Stimulated activated effector memory CD8-positive, alpha-beta T cell treated with anti-CD3 and anti-CD28 coated beads, Interleukin-12 subunit alpha, Interleukin-12 subunit beta, amount 100 ng/mL, for 72 hours (primary cell): Measurements from ENCODE around the gene MRPL9.

ENCODE experiments used
- ATAC-seq: fragments of 150-1000 bp; cut with Tn5 transposase; 2 replicates; pipeline ENCODE4 v1.10.0; 2021
- DNase-seq, 2 donors: peaks; one replicate each; pipeline ENCODE4 v3.0.0; 2021 to 2022; ENCODE audit warnings: low spot score in 2 of 2
- H3K27ac Mint-ChIP-seq: one replicate; pipeline ENCODE4 v1.8.0; 2022; ENCODE audit warnings: mild to moderate bottlenecking, mixed read lengths
- H3K36me3 Mint-ChIP-seq: one replicate; pipeline ENCODE4 v1.8.0; 2022; ENCODE audit warnings: mild to moderate bottlenecking, mixed read lengths
- H3K4me1 Mint-ChIP-seq: one replicate; pipeline ENCODE4 v1.8.0; 2022; ENCODE audit warnings: mixed read lengths
- H3K4me3 Mint-ChIP-seq: one replicate; pipeline ENCODE4 v1.8.0; 2022; ENCODE audit warnings: mild to moderate bottlenecking, mixed read lengths
- H3K9me3 Mint-ChIP-seq: one replicate; pipeline ENCODE4 v1.8.0; 2022; ENCODE audit warnings: mixed read lengths

Gene MRPL9

DNA sequence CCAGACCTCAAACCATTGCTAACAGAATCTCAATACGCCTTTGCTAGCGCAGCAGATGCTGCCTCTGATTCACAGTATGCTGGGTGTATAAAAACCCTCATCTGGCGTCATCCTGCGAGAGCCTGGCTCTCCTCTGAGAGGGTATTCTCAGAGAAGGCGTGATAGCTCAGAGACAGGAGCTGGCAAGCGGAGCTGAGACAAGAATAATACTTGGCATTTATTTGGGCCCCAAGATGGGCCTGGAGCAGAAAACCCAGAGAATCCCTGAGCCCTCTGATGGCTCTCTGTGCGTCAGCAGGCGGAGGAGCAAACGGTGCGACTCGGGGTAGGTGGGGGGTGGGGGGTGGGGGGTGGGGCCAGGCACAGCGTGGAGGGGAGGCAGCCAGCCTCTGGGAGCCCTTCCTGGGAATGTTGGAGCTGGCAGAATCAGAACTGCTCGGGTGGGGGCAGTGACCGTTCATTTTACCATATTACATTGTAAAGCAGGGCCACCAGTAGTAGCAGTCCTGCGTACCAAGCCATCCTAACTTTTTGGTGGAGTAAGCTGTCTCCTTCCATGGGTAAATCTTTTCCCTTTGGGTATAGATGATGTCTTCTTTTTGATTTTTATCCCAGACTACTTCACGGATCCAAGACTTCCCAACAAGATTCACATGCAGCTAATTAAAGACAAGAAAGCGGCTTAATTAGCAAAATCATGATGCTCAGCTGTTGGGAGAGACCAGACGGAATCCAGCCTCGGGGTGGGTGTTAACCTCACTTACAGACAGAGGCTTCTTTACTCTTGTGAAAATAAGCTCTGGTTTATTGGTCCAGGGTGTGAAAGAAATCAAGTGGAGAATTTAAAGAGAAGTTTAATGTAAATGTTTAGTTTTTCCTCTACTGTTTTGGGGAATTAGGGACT, 34.9 kb downstream of the MRPL9 start:
- Mint-ChIP-seq H3K9me3 (no peaks in the 10 kb centered on the region), H3K4me1 (no peaks in the 10 kb centered on the region), H3K4me3 (no peak overlapping the region), H3K27ac (no peak overlapping the region), H3K36me3 (no peaks in the 10 kb centered on the region)
- no peak for ATAC-seq
- DNase-seq: no peak

- Mint-ChIP-seq H3K4me3 (no peak overlapping the region), H3K4me1 (peaks cover 20% of the 10 kb centered on the region), H3K9me3 (no peaks in the 10 kb centered on the region), H3K36me3 (no peaks in the 10 kb centered on the region), H3K27ac (no peak overlapping the region)
- ATAC-seq (no peak), DNase-seq (no peak)
Observed at GRCh38 chr1:151723726-151724370, 39.4 kb downstream of the MRPL9 start.

DNA sequence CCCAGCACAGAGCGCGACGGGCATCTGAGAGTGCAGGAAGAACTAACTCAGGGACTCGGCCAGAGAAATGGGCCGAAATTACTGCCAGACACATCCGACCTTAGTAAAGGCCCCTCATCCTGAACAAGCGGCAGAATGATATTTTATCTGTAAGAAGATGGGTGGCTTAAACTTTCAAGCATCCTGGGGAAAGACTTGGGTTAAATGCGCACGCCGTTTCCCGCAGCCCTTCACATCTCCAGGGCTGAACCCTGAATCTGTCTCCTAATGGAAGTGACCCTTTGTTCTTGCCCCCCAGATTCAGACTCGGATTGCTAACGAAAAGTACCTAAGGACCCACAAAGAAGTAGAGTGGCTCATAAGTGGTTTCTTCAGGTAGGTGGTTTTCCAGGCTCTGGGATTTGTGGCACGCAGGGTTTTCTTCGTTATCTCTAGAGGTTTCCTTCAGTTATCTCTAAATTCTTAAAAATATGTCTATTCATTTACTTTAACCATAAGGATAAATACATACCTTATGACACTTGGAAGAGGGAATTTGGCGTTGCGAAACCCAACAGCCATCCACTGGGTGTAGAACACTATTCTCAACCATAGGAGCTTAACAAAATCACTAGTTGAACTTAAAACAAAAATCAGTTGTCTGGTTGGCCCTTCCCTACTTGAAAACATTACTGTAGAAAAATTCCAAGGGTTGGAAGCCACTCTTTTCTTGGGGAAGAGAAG, 41.3 kb downstream of the MRPL9 start:
- H3K27ac Mint-ChIP-seq: no peak overlapping the region
- H3K4me3 Mint-ChIP-seq: peak overlapping the region; percentile 66

GRCh38 chr1:151720974-151721787, 42.1 kb downstream of the MRPL9 start, which contains the start of gene RIIAD1:
Gene RIIAD1 (plus strand): TSS chr1:151721522. CDS start chr1:151721537, 15 bp downstream.
- H3K27ac Mint-ChIP-seq: no peak within 1 kb of the TSS

More for the DNA sequence above, 41.3 kb downstream of the MRPL9 start:
- H3K36me3 Mint-ChIP-seq: peaks cover 3% of the 10 kb centered on the region
- DNase-seq (no peak), ATAC-seq (no peak)
- H3K4me1 Mint-ChIP-seq: peaks cover 29% of the 10 kb centered on the region
- no peaks in the 10 kb centered on the region for H3K9me3 Mint-ChIP-seq

DNA sequence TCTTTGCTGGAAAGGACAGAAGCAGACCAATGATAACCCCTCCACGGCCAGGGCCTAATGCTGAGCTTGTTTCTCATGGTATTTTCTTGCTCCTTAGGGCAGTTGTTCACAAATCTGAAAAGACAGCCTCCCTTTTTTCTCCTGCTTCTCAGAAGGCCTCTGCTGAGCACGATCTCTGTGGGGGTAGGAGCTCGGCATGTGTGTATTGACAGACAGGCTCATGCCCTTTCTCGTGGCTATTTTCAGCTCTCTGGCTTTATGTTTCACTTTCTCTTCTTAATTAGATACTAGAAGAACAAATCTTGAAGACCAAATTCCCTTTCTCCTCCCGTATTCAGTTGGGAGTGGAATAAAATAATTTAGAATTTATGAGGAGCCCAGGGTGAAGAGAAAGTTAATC, 42.7 kb downstream of the MRPL9 start:
- ATAC-seq (peak; percentile 34), DNase-seq (no peak)
- Mint-ChIP-seq H3K27ac (no peak overlapping the region), H3K4me1 (peaks cover 39% of the 10 kb centered on the region), H3K36me3 (peaks cover 6% of the 10 kb centered on the region), H3K4me3 (peak overlapping the region; percentile 66), H3K9me3 (no peaks in the 10 kb centered on the region)

More at GRCh38 chr1:151720974-151721787, 42.1 kb downstream of the MRPL9 start, which contains the start of gene RIIAD1:
- DNase-seq (no peak), ATAC-seq (peak; percentile 85)
- peaks cover 35% of the 10 kb centered on the region for H3K4me1 Mint-ChIP-seq
- peaks cover 6% of the 10 kb centered on the region for H3K36me3 Mint-ChIP-seq
- H3K4me3 Mint-ChIP-seq: peak within 1 kb of the TSS; percentile 66
- H3K9me3 Mint-ChIP-seq: no peaks in the 10 kb centered on the region

GRCh38 chr1:151720125-151720524, 43.2 kb downstream of the MRPL9 start:
- DNase-seq (no peak), ATAC-seq (no peak)
- peaks cover 39% of the 10 kb centered on the region for H3K4me1 Mint-ChIP-seq
- H3K4me3 Mint-ChIP-seq: peak overlapping the region; percentile 66
- H3K36me3 Mint-ChIP-seq: peaks cover 6% of the 10 kb centered on the region
- no peak overlapping the region for H3K27ac Mint-ChIP-seq
- no peaks in the 10 kb centered on the region for H3K9me3 Mint-ChIP-seq

DNA sequence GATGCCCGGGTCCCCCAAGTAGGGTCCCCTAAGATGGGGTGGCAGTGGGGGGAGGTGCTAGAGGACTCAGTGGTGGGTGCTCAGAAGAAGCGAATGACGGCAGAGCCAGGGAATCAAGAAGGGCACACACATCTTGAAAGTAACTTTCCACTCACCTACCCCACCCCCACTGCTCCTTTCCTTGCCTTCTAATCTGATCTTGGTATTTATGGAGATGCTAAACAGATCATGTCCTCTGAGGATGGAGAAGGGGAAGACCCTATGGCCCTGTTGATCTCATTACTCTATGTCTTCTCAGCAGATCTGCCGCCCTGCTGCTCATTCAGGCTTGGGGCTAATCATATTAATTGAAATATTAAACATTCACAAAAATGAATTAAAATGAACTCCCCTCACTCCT, 44.6 kb downstream of the MRPL9 start:
- no peak for ATAC-seq
- H3K4me1 Mint-ChIP-seq: peaks cover 39% of the 10 kb centered on the region
- DNase-seq: no peak
- H3K9me3 Mint-ChIP-seq: no peaks in the 10 kb centered on the region
- H3K4me3 Mint-ChIP-seq: no peak overlapping the region
- peaks cover 6% of the 10 kb centered on the region for H3K36me3 Mint-ChIP-seq
- no peak overlapping the region for H3K27ac Mint-ChIP-seq

DNA sequence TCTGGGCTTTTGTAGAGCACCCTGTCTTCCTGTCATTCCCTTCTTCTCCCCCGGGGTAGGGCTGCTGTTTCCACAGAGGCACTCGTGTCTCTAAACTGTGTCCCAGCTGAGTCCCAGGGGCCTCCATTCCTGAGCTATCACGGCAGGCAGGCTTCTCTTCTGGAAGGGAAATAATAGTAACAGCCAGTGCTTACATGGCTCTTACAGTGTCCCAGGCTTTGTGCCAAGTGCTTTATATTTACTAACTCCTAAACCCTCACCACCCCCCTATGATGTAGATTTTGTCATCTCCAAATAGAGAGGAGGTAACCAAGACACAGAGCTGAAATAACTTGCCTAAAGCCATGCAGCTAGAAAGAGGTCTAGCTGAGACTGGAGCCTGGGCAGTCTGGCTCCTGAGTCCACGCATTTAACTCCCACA, 45.3 kb downstream of the MRPL9 start:
- ATAC-seq (no peak), DNase-seq (no peak)
- H3K36me3 Mint-ChIP-seq: peaks cover 6% of the 10 kb centered on the region
- peaks cover 39% of the 10 kb centered on the region for H3K4me1 Mint-ChIP-seq
- H3K27ac Mint-ChIP-seq: no peak overlapping the region
- H3K9me3 Mint-ChIP-seq: no peaks in the 10 kb centered on the region
- H3K4me3 Mint-ChIP-seq: peak overlapping the region; percentile 76

DNA sequence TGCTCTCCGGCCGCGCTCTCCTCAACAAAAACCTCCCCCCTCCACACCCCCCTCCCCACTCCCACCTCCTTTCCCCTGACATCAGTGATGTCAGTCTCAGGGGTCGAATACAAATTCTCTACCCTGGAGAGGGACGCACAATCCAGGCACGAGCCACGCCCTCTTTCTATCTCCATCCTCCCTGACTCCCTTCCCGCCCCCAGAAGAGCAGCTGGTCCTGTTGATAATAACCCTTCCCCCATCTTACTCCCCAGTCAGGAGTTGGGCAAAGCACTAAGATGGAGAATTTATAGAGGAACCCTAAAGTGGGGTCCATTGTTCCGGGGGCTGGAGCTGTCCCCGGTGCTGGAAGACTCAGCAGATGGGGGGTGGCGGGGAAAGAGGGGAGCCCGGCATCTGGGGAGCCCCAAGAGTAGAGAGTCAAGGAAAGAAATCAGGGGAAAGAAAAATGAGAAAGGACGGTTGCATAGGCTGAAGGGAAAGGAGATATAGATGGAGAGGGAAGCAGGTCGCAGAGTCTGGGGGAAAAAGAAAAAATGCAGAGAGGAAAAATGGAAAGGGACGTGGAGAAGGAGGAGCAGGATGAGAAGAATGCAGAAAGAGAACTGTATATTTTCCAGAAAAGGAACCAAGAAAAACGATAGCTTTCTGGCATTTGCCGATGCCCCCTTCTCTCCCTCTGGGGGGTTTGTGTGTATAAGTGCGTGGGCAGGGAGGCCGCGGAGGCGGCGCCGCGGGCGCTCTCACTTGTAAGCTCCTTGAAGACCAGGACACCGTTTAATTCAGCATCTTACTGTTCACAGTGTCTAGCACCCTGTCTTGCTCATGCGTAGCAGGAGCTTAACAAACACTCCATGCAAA, 46.3 kb downstream of the MRPL9 start, which contains the start of gene CELF3:
CELF3 (minus strand) TSS at position 33 of the 861 bp plus-strand sequence. CDS start 783 bp downstream, outside the sequence.
- no peak for DNase-seq
- H3K27ac Mint-ChIP-seq: no peak within 1 kb of the TSS
- H3K36me3 Mint-ChIP-seq: peaks cover 6% of the 10 kb centered on the region
- no peak for ATAC-seq
- H3K4me3 Mint-ChIP-seq: peak within 1 kb of the TSS; percentile 76
- H3K4me1 Mint-ChIP-seq: peaks cover 39% of the 10 kb centered on the region
- no peaks in the 10 kb centered on the region for H3K9me3 Mint-ChIP-seq

DNA sequence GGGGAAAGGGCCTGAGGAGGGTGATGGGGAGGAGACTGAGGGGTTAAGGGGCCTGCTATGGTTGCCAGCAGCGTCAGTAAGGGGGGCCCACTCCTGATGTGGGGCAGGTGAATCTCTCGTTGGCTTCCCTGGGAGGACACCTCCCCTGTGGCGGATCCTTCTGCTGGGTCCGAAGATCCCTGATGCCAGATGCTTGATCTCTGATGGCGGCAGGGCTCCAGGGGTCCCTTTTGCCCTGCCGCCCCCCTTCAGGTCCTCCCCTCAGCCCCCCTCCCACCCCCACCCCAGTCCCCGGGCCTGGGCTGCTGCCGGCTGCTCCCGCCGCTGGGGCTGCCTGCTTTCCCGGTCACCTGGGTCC, 46.9 kb downstream of the MRPL9 start:
- H3K36me3 Mint-ChIP-seq: peaks cover 6% of the 10 kb centered on the region
- no peak for ATAC-seq
- no peaks in the 10 kb centered on the region for H3K9me3 Mint-ChIP-seq
- H3K27ac Mint-ChIP-seq: no peak overlapping the region
- H3K4me1 Mint-ChIP-seq: peaks cover 34% of the 10 kb centered on the region
- peak overlapping the region; percentile 76 for H3K4me3 Mint-ChIP-seq
- no peak for DNase-seq

DNA sequence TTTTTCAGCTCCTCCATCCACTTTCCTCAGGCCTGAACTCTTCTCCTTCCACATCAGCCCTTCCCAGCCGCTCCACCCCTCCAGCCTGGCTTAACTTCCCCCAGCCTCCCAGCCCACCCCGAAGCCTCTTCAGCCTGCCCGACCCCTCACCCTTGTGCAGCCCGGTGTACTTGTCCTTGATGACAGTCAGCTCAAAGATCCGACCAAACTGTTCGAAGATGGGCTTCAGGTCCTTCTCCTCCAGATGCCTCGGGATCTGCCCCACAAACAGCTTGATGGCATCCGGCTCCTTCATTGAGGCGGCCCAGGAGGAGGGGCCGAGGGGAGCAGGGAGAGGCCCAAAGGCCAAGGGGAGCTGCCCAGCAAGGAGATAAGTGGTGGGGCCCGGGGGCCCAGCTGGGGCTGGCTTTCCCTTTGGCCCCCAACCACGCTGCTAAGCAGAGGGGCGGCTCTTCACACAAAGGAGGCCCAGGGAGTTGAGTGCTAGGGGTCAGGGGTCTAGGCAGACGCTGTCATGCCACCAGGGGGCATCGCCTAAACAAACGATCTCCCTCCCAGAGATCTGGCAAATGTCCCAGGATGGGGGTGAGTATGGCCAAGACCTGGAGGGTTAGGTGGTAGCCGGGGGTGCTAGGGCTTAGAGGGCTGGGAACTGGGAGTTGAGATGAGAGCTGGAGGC, 47.4 kb downstream of the MRPL9 start:
- Mint-ChIP-seq H3K4me3 (peak overlapping the region; percentile 76), H3K9me3 (no peaks in the 10 kb centered on the region), H3K36me3 (peaks cover 6% of the 10 kb centered on the region), H3K27ac (no peak overlapping the region), H3K4me1 (peaks cover 29% of the 10 kb centered on the region)
- ATAC-seq (no peak), DNase-seq (no peak)

DNA sequence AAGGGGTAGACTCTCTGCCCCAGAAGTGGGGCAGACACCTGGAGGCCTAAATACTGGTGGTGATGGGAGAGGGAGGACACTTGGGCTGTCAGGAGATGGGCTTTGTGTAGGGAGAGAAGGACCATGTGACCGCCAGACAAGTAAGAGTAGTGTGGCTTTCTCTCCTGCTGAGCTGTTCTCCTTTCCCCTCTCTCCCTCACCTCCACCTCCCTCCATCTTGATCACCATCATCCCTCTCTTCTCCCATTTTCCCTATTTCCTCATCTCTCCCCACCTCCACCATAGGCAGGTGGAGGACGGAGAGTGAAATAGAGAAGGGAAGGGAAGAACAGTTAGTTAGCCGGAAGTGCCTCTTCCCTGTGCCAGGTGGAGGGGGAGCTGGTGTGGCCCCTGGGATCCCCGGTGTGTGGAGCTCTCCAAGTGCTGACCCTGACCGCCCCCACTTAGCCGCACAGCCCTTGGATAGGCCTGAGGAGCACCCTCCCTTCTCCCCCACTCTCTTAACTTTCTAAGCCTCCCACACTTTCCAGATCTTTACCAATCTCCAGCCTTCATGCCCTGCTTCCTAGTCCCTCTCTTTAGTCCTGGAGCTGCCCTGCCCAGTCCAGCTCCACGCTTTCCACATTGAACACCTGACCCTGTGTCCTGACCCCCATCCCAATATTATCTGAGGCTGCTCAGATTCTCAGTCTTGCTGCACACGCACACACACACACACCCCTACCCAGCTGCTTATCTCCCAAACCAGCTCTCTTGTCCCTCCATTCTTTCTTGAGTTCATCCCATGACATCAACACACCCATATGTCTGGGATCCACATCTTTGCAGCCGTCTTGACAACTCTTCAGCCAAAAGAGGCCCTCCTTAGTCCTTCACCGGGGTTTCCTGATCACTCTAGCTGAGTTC, 48.2 kb downstream of the MRPL9 start:
- ATAC-seq (no peak), DNase-seq (no peak)
- peaks cover 21% of the 10 kb centered on the region for H3K4me1 Mint-ChIP-seq
- H3K4me3 Mint-ChIP-seq: no peak overlapping the region
- peaks cover 6% of the 10 kb centered on the region for H3K36me3 Mint-ChIP-seq
- no peak overlapping the region for H3K27ac Mint-ChIP-seq
- H3K9me3 Mint-ChIP-seq: no peaks in the 10 kb centered on the region

- DNase-seq (no peak), ATAC-seq (no peak)
- no peak overlapping the region for H3K4me3 Mint-ChIP-seq
- H3K27ac Mint-ChIP-seq: no peak overlapping the region
- H3K4me1 Mint-ChIP-seq: peaks cover 20% of the 10 kb centered on the region
- peaks cover 6% of the 10 kb centered on the region for H3K36me3 Mint-ChIP-seq
- no peaks in the 10 kb centered on the region for H3K9me3 Mint-ChIP-seq
Observed at GRCh38 chr1:151713874-151714273, 49.4 kb downstream of the MRPL9 start.
